Natural killer cell (primary cell): ENCODE measurements around the gene TYW1. TPM values are rescaled to one million over a fixed set of nuclear protein-coding genes. Genes with fewer than 3 reads are reported as not detected.
A peak's percentile ranks its signal among the peaks of the same experiment; 100 is the strongest.
"Not testable (repeated sequence)": the region's sequence is repeated elsewhere in the genome, so short reads cannot be mapped to it uniquely, and the experiment has no call there.

Source experiments
- ATAC-seq, 3 donors: fragments of 150-1000 bp in 2 of 3; fragments of 200-7000 bp in 1 of 3; cut with Tn5 transposase; 1 replicate in 1 of 3; 2 replicates in 2 of 3; pipeline ENCODE4 v1.10.0; 2021; ENCODE audit warnings: mild to moderate bottlenecking in 2 of 3, moderate library complexity in 2 of 3
- DNase-seq, 2 donors: peaks; one replicate each; pipeline versions ENCODE4 v3.0.0 to v3.0.0-alpha.2; 2013 to 2021; ENCODE audit warnings: mixed read lengths in 1 of 2
- H3K27ac ChIP-seq: one replicate; pipeline ENCODE4 v1.5.1; 2013; ENCODE audit warnings: mild to moderate bottlenecking, low read length
- H3K27me3 ChIP-seq: one replicate; pipeline ENCODE4 v1.6.1; 2013; ENCODE audit warnings: low read length; ENCODE audit not compliant: control insufficient read depth, insufficient read depth
- H3K36me3 ChIP-seq: one replicate; pipeline ENCODE4 v1.6.1; 2013; ENCODE audit warnings: low read length; ENCODE audit not compliant: control insufficient read depth, insufficient read depth
- H3K4me1 ChIP-seq: one replicate; pipeline ENCODE4 v1.6.1; 2013; ENCODE audit warnings: low read length; ENCODE audit not compliant: control insufficient read depth, insufficient read depth
- H3K4me3 ChIP-seq: one replicate; pipeline ENCODE4 v1.5.1; 2013; ENCODE audit warnings: low read length
- H3K9me3 ChIP-seq: one replicate; pipeline ENCODE4 v1.6.1; 2013; ENCODE audit warnings: low read length; ENCODE audit not compliant: control insufficient read depth, insufficient read depth
- H3K27ac Mint-ChIP-seq, 2 donors: one replicate each; pipeline ENCODE4 v1.8.0; 2022; ENCODE audit warnings: mild to moderate bottlenecking in 2 of 2, mixed read lengths in 2 of 2, moderate library complexity in 1 of 2
- H3K27me3 Mint-ChIP-seq, 2 donors: one replicate each; pipeline ENCODE4 v1.8.0; 2022; ENCODE audit warnings: low read depth in 2 of 2, mixed read lengths in 2 of 2
- H3K36me3 Mint-ChIP-seq: one replicate; pipeline ENCODE4 v1.8.0; 2022; ENCODE audit warnings: mixed read lengths
- H3K4me1 Mint-ChIP-seq, 2 donors: one replicate each; pipeline ENCODE4 v1.8.0; 2022; ENCODE audit warnings: mixed read lengths in 2 of 2
- H3K4me3 Mint-ChIP-seq: one replicate; pipeline ENCODE4 v1.8.0; 2022; ENCODE audit warnings: mild to moderate bottlenecking, moderate library complexity, mixed read lengths
- H3K9me3 Mint-ChIP-seq, 2 donors: one replicate each; pipeline ENCODE4 v1.8.0; 2022; ENCODE audit warnings: mixed read lengths in 2 of 2
- WGBS: methylation state at CpG from one replicate; pipeline ENCODE4 v1.1.7; 2013; ENCODE audit warnings: missing lambda C conversion rate; ENCODE audit not compliant: insufficient coverage; 5-methylcytosine and 5-hydroxymethylcytosine counted together
- intact Hi-C: fragments of 100-400 bp; cut with micrococcal nuclease; formaldehyde crosslinking; loops from one replicate; pipeline ENCODE4 v1.14.2; 2022
- total RNA-seq, 4 donors: library from RNA; stranded (reverse); fragments of 120-200 nt in 1 of 4; gene quantifications; one replicate each; pipeline versions ENCODE4 v1.2.3 to v1.2.4, GENCODE V29; 2013 to 2022

Gene TYW1
- total RNA-seq, 3 donors from 2014 or later (not counting 1 experiment from before 2014, with no cell fraction given) = 16.6 to 27.0 (median 16.9) TPM

DNA sequence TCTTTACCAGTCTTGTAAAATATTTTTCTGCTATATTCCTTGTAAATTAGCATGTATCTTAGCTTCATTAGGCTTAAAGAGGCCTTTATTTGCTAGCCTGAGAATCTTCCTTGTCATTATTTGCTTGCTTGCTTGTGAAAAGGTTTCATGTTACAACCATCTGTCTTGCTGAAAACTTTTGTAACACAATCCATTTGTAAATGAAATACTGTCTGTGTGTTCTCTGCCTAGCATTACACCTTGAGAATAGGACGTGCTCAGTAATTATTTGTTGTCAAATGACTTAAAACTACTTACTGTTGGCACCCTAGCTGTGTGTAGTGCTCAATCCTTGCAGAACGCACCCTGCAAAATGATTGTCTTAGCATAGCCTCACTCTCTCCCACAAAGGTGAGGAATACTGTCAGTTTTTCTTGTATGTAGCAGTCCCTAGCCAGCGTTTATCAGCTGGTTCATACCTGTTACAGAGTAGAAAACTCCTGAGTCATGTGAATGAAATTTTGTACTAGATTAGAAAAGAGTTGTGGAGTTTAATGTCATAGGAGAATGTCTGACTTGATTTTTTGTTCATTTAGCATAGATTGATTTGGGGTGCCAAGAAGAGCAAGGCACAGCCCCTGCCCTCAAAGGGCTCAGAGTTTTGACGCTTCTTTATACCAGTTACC lies 193.3 kb downstream of the TYW1 start:
- DNase-seq, intact Hi-C loops, H3K27me3 ChIP-seq, H3K9me3 Mint-ChIP-seq, ATAC-seq, H3K9me3 ChIP-seq, H3K27ac ChIP-seq, H3K36me3 ChIP-seq, H3K27me3 Mint-ChIP-seq, H3K4me3 ChIP-seq, H3K36me3 Mint-ChIP-seq: not testable (repeated sequence)
- Mint-ChIP-seq H3K4me3 (peak overlapping the region; percentile 14), H3K27ac (peak overlapping the region; percentile 43 to 55), H3K4me1 (peaks cover 37 to 44% of the 10 kb centered on the region in 2 donors)
- peaks cover 18% of the 10 kb centered on the region for H3K4me1 ChIP-seq
- WGBS = 91% methylated on average over 4 of the region's 4 CpGs

DNA sequence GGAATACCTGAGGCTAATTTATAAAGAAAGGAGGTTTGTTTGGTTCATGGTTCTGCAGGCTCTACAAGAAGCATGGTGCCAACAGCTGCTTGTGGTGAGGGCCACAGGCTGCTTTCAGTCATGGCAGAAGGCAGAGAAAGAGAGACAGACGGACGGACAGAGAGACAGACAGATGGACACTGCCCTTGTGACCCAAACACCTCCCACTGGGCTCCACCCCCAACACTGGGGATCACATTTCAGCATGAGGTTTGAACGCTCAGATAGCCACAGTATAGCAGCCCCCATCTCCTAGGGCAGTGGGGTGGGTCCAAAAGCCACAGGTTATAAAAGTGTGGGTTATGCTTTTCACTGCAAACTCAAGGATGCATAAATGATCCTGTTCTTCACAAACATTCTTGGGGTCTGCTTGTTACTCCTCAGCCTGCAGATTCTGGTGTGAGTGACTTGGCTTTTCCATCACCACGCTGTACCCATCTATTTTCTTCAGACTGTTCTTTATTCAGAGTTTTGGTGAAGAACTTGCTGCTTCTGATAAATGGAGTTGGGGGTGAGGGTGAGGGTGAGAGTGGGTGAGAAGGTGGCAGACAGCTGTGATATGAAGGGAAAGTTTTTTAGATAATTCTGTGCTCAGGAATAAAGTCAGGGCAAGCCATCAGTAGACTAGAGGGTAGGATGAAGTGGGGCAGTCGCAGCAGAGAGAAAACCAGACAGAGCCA lies 194.5 kb downstream of the TYW1 start:
- H3K36me3 Mint-ChIP-seq, intact Hi-C loops, H3K4me3 ChIP-seq, H3K27me3 ChIP-seq, DNase-seq, H3K9me3 Mint-ChIP-seq, H3K36me3 ChIP-seq, H3K27me3 Mint-ChIP-seq, H3K9me3 ChIP-seq: not testable (repeated sequence)
- Mint-ChIP-seq H3K4me1 (peaks cover 33 to 42% of the 10 kb centered on the region in 2 donors), H3K27ac (peak overlapping the region; percentile 43 to 55), H3K4me3 (peak overlapping the region; percentile 38)
- Histone ChIP-seq H3K4me1 (peaks cover 18% of the 10 kb centered on the region), H3K27ac (peak overlapping the region; percentile 40)
- peak; percentile 35 to 66 (median 36) for ATAC-seq
- WGBS = 55% methylated on average over 4 of the region's 5 CpGs

DNA sequence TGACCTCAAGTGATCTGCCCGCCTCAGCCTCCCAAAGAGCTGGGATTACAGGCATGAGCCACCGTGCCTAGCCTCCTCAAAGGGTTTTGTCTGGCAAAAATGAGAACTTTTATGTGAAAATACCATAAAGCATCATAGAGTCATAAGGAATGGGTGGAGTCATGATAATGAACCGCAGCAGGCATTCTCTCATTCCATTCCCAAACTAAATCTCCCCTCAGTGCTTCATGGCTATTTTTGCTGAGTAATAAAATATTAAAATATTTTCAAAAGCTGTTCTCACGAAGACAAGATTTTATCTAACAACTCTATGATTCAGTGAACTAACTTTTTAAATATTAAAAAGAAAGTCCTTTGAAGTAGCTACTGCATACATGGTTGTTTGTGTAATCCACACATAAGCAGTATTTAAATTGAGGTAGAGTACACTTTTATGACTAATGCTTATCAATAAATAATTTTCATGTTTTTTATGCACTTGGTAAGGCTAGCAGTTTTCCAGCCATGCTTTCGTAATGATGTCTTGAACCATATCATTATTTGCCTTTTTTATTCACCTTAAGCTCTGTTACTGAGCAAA lies 195.6 kb downstream of the TYW1 start:
- H3K27me3 Mint-ChIP-seq, H3K36me3 ChIP-seq, H3K36me3 Mint-ChIP-seq, H3K27me3 ChIP-seq, intact Hi-C loops, H3K9me3 Mint-ChIP-seq, DNase-seq, H3K4me3 Mint-ChIP-seq, H3K9me3 ChIP-seq, ATAC-seq, H3K4me3 ChIP-seq: not testable (repeated sequence)
- H3K27ac Mint-ChIP-seq = peak overlapping the region; percentile 43 to 55
- 100% methylated on average over 2 of the region's 5 CpGs for WGBS
- peaks cover 33 to 42% of the 10 kb centered on the region in 2 donors for H3K4me1 Mint-ChIP-seq
- Histone ChIP-seq H3K4me1 (peaks cover 18% of the 10 kb centered on the region), H3K27ac (peak overlapping the region; percentile 25)

GRCh38 chr7:67192889-67193613 lies 196.4 kb downstream of the TYW1 start:
- H3K27ac Mint-ChIP-seq, H3K9me3 ChIP-seq, H3K36me3 ChIP-seq, H3K27me3 Mint-ChIP-seq, H3K36me3 Mint-ChIP-seq, intact Hi-C loops, H3K27ac ChIP-seq, H3K9me3 Mint-ChIP-seq, H3K4me3 Mint-ChIP-seq, H3K4me3 ChIP-seq, H3K27me3 ChIP-seq, ATAC-seq: not testable (repeated sequence)
- peak in 1 of 2 donors; percentile 16 for DNase-seq
- H3K4me1 Mint-ChIP-seq = peaks cover 33 to 42% of the 10 kb centered on the region in 2 donors
- peaks cover 18% of the 10 kb centered on the region for H3K4me1 ChIP-seq
- 95% methylated on average over 11 of the region's 11 CpGs for WGBS

DNA sequence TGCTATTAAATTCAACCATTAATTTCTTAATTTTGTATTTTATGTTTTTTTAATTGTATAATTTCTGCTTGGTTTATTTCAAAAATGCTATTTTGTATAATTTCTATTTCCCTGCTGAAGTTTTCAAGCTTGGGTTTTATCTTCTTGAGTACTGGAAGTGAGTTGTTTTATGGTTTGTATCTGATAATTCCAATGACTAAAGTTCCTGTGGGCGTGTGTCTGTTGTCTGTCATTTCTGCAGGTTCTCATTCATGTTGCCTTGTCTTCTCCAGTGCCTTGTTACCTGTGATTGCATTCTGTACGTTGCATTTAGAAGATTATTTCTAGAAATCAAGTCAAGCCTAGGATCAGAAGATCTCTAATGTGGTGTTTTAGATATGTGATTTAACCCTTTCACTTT lies 199.5 kb downstream of the TYW1 start:
- DNase-seq, ATAC-seq, H3K4me1 ChIP-seq, H3K4me3 Mint-ChIP-seq, H3K9me3 Mint-ChIP-seq, H3K27me3 Mint-ChIP-seq, H3K27ac Mint-ChIP-seq, H3K4me3 ChIP-seq, H3K36me3 Mint-ChIP-seq, H3K36me3 ChIP-seq, H3K9me3 ChIP-seq, H3K27ac ChIP-seq, H3K27me3 ChIP-seq, intact Hi-C loops: not testable (repeated sequence)
- WGBS = 100% methylated on average over 2 of the region's 2 CpGs
- peaks cover 14 to 27% of the 10 kb centered on the region in 2 donors for H3K4me1 Mint-ChIP-seq

DNA sequence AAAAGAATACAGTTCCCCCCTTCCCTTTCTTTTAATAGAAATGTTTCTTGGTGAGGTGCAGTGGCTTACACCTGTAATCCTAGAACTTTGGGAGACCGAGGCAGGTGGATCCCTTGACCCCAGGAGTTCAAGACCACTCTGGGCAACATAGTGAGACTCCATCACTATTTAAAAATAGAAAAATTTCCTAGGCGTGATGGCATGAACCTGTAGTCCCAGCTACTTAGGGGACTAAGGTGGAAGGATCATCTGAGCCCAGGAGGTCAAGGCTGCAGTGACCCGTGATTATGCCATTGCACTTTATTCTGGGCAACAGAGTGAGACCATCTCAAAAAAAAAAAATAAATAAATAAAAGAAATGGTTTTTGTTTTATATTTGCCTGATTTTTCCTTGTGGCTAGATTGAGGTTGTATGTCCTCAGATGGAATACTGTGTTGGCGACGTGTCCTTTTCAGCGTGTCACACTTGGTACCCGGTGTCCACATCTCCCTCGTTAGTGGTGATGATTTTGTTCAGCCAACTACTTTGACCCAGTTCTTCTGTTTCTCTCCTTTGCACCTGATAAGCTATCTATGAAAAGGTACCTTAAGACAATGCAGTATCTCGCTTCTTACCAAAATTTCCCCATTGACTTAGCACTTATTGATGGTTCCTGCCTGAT lies 202.4 kb downstream of the TYW1 start:
- ATAC-seq, H3K27ac Mint-ChIP-seq, H3K36me3 Mint-ChIP-seq, H3K9me3 ChIP-seq, H3K27me3 Mint-ChIP-seq, H3K4me1 ChIP-seq, H3K27ac ChIP-seq, DNase-seq, H3K4me3 Mint-ChIP-seq, H3K9me3 Mint-ChIP-seq, intact Hi-C loops, H3K4me3 ChIP-seq, H3K36me3 ChIP-seq, H3K27me3 ChIP-seq: not testable (repeated sequence)
- 100% methylated on average over 5 of the region's 9 CpGs for WGBS
- peaks cover 5 to 12% of the 10 kb centered on the region in 2 donors for H3K4me1 Mint-ChIP-seq

- H3K27me3 Mint-ChIP-seq, intact Hi-C loops, H3K36me3 Mint-ChIP-seq, H3K9me3 Mint-ChIP-seq, H3K27ac ChIP-seq, DNase-seq, H3K36me3 ChIP-seq, H3K4me3 Mint-ChIP-seq, H3K4me3 ChIP-seq, H3K9me3 ChIP-seq, ATAC-seq, H3K27me3 ChIP-seq, H3K4me1 ChIP-seq, H3K27ac Mint-ChIP-seq, H3K4me1 Mint-ChIP-seq: not testable (repeated sequence)
- 100% methylated on average over 1 of the region's 2 CpGs for WGBS
Observed at GRCh38 chr7:67205772-67206171, 209.1 kb downstream of the TYW1 start.
